GM12864 (cell line): Measurements from ENCODE around the gene RNASE8.

ENCODE experiments used
- DNase-seq: peaks from one replicate; pipeline ENCODE4 v3.0.0-alpha.2; 2011; ENCODE audit warnings: low read depth
- H3K4me3 ChIP-seq: 2 replicates; pipeline ENCODE4 v1.5.1; 2011; ENCODE audit warnings: mild to moderate bottlenecking, low read depth, low read length, control low read depth
- CTCF ChIP-seq: IDR thresholded peaks from 2 replicates; pipeline ENCODE4 v1.5.1; 2011; ENCODE audit warnings: low read depth, mild to moderate bottlenecking, moderate library complexity, low read length, control low read depth, inconsistent platforms; ENCODE audit errors: missing control alignments

The RNASE8 gene

GRCh38 chr14:21093769-21094681 is 36.4 kb downstream of the RNASE8 start:
- H3K4me3 ChIP-seq, result no peak overlapping the region
- peak; percentile 30 for TF ChIP-seq CTCF
- DNase-seq, result no peak

- no peak overlapping the region for H3K4me3 ChIP-seq
- TF ChIP-seq CTCF, result no peak
- no peak for DNase-seq
These were observed 38.0 kb downstream of the RNASE8 start for GRCh38 chr14:21095430-21096205.

- TF ChIP-seq CTCF, result no peak
- DNase-seq, result no peak
- no peak overlapping the region for H3K4me3 ChIP-seq
These were observed 38.8 kb downstream of the RNASE8 start for GRCh38 chr14:21096438-21096837.

- DNase-seq, result no peak
These were observed 39.5 kb downstream of the RNASE8 start for GRCh38 chr14:21096978-21097635.

GRCh38 chr14:21097636-21098075 is 40.0 kb downstream of the RNASE8 start:
- TF ChIP-seq CTCF, result no peak
- DNase-seq, result no peak
- no peak overlapping the region for H3K4me3 ChIP-seq

More at GRCh38 chr14:21096978-21097635, 39.5 kb downstream of the RNASE8 start:
- TF ChIP-seq CTCF, result no peak
- no peak overlapping the region for H3K4me3 ChIP-seq

GRCh38 chr14:21098076-21098891 is 40.7 kb downstream of the RNASE8 start, which contains the start of gene ZNF219:
ZNF219 (minus strand) TSS chr14:21098655; CDS start chr14:21093591, 5,064 bp downstream.
- TF ChIP-seq CTCF, result peak; percentile 15
- H3K4me3 ChIP-seq, result peak within 1 kb of the TSS; percentile 47
- no peak for DNase-seq
